ENCODE data around the gene ABCB11.

GRCh38 chr2:169042856-169043255, 11.7 kb upstream of the ABCB11 start:
- TF ChIP-seq CTCF (IDR thresholded peaks at IDR 0.05 in 2 of 3, conservative IDR thresholded peaks at IDR 0.05 in 1 of 3; ENCODE audit: borderline replicate concordance in 1 of 3, insufficient read depth in 1 of 3, low read depth in 2 of 3, low read length in 2 of 3) (no peak), YY1 (IDR thresholded peaks at IDR 0.05; ENCODE audit: extremely low read depth, insufficient replicate concordance, low read depth, low read length) (no peak), POLR2AphosphoS5 (IDR thresholded peaks at IDR 0.05; ENCODE audit: low read depth, low read length) (no peak)

All from HCT116 (cell line).